Measurements from ENCODE around the gene MACF1.
"Not testable (repeated sequence)": the region's sequence is repeated elsewhere in the genome, so short reads cannot be mapped to it uniquely, and the experiment has no call there.

The MACF1 gene

DNA sequence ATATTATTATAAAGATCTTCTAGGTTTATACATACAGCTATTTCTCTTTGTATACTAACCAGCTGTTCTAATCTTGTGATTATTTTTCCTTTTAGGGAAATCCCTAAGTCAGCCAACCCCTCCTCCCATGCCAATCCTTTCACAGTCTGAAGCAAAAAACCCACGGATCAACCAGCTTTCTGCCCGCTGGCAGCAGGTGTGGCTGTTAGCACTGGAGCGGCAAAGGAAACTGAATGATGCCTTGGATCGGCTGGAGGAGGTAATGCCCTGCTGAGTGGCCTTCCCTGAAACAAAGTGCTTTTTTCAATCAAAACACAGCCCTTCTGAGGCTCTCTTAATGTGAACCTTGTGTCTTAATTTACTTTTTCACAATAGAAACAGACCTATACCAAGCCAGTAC, 254.5 kb downstream of the MACF1 start:
- TF ChIP-seq, protein P1, sequence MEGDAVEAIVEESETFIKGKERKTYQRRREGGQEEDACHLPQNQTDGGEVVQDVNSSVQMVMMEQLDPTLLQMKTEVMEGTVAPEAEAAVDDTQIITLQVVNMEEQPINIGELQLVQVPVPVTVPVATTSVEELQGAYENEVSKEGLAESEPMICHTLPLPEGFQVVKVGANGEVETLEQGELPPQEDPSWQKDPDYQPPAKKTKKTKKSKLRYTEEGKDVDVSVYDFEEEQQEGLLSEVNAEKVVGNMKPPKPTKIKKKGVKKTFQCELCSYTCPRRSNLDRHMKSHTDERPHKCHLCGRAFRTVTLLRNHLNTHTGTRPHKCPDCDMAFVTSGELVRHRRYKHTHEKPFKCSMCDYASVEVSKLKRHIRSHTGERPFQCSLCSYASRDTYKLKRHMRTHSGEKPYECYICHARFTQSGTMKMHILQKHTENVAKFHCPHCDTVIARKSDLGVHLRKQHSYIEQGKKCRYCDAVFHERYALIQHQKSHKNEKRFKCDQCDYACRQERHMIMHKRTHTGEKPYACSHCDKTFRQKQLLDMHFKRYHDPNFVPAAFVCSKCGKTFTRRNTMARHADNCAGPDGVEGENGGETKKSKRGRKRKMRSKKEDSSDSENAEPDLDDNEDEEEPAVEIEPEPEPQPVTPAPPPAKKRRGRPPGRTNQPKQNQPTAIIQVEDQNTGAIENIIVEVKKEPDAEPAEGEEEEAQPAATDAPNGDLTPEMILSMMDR (IDR thresholded peaks at IDR 0.05) = no peak
- Histone ChIP-seq H3K27ac (no peak overlapping the region), H3K4me3 (no peak overlapping the region)
- DNase-seq (ENCODE audit: low spot score) = no peak

DNA sequence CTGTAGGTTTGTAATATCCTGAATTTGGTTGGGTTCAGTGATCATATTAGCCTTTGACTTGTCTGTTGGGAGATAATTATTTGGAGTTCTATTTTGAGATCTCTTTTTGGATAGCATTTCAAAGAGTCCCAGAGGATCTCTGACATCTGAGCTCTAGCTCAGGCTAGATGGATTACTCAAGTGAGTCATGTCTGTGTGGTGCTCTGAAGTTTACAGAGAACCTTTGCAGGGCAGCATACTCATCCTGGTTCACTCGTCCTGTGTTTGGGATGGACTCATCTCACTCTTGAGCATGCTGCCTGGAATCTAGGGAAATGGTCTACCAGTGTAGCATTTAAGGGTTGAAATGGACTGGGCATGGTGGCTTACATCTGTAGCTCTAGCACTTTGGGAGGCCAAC, 257.6 kb downstream of the MACF1 start:
- TF ChIP-seq, protein P1 (IDR thresholded peaks at IDR 0.05) = no peak

DNA sequence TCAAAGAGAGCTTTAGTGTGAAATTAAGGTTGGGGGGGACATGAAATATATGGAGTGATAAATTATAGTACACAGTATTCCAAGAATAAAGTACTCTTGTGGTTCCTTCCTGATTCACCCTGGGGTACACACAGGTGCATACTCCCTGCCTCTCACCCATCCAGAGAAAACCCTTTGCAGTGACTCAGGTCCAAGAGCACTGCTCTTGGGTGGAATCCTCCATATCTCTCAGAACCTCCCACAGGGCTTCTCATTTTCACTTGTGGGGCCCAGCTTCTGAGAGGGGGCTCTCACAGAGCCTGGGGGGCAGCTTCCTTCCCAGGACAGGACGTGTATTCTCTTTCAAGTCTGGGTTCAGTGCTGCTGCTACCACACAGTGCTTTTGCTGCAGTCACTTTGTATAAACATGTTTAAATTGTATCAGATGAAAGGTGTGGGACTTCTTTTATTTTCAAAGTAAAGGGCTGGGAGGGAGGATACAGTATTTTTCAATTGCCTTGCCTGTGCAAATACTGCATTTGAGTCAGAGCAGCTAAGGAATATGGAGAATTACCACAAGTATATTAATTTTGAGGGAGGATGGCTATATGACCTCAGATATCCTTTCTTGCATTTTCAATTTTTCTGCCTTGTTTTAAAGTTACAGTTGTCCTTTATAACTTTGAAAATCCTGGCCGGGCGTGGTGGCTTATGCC, 262.1 kb downstream of the MACF1 start:
- TF ChIP-seq, protein P1 (IDR thresholded peaks at IDR 0.05) = no peak
- Histone ChIP-seq H3K4me3 (no peak overlapping the region), H3K27ac (no peak overlapping the region)
- no peak for DNase-seq (ENCODE audit: low spot score)

More for the DNA sequence above, 257.6 kb downstream of the MACF1 start:
- H3K27ac ChIP-seq = no peak overlapping the region
- no peak for DNase-seq (ENCODE audit: low spot score)
- no peak overlapping the region for H3K4me3 ChIP-seq

DNA sequence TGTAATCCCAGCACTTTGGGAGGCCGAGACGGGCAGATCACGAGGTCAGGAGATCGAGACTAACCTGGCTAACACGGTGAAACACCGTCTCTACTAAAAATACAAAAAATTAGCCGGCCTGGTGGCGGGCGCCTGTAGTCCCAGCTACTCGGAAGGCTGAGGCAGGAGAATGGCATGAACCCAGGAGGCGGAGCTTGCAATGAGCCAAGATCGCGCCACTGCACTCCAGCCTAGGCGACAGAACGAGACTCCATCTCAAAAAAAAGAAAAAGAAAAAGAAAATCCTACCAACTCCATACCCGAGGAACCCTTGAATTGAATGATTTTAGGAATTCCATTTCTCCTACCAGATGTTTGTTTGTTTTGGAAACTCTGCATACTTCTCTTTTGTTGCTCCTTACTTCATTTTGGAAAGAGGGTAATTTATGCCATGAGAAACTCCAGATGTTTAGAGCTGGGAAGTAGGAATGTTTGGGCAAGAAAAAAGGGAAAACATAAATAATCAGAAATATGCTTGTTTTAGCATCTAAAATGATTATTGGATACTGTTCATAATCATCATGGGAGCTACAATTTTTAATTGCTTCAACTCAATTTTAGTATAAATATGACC, 262.7 kb downstream of the MACF1 start:
- H3K27ac ChIP-seq; DNase-seq (ENCODE audit: low spot score); H3K4me3 ChIP-seq: not testable (repeated sequence)

DNA sequence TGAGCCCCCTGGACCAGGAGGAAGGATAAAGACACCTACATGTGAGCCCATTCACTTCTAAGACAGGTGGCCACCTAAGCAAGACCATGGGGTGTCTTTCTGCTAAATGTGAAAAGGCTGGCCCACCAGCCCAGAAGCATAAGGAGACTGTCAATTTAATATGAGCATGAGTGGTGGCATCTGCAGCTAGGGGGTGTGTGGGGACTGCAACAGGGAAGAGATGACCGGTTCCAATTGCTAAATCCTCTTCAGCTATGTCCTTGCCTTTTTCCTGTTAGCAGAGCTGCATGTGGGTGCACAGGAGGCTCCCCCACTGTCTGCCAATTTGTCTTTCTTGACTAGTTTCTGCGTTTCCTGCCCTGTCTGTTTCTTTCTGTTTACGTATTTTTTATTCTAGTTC, 264.7 kb downstream of the MACF1 start:
- TF ChIP-seq, protein P1 (IDR thresholded peaks at IDR 0.05) = no peak
- DNase-seq (ENCODE audit: low spot score) = no peak
- H3K27ac ChIP-seq = no peak overlapping the region

DNA sequence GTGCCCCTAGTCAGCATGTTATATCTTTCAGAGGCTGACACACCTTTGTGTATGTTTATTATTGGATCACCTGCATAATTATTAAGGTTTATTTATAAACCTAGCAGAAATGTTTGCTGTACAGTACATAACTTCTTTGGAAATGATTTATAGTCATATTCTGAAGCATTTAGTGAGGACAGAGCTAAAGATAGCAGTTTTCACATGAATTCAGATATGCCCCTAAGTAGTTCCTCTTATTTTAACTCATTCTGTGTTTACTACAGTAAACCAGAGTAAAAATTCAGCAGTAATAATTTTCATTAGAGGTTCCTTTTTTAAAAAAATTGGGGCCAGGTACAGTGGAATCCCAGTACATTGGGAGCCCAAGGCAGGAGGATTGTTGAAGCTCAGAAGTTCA, 265.5 kb downstream of the MACF1 start:
- Histone ChIP-seq H3K4me3 (no peak overlapping the region), H3K27ac (no peak overlapping the region)
- TF ChIP-seq, protein P1 (IDR thresholded peaks at IDR 0.05) = no peak
- no peak for DNase-seq (ENCODE audit: low spot score)

More for the DNA sequence above, 264.7 kb downstream of the MACF1 start:
- no peak overlapping the region for H3K4me3 ChIP-seq

DNA sequence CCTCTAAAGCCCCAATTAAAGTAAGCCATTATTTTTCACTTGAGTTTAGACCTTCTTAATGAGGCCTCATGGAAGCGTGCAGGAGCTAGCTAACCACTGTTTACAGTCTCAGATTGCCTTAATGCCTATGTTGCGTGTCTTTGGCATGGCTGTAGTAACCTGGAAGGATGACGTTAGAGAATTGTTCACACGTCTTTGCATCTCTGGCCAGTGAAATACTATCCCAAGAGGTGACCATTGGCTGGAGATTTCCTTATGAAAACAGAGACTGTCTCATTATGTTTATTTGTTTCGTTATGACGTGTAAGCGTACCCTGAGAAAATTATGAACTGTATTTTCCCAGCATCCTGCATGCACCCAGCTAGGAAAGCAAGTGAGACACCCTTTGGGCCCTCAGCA, 268.3 kb downstream of the MACF1 start:
- H3K27ac ChIP-seq = no peak overlapping the region
- DNase-seq (ENCODE audit: low spot score) = no peak
- TF ChIP-seq, protein P1 (IDR thresholded peaks at IDR 0.05) = no peak
- H3K4me3 ChIP-seq = no peak overlapping the region
